ENCODE results near the gene DBT. TPM values are rescaled to one million over a fixed set of nuclear protein-coding genes. Genes with fewer than 3 reads are reported as not detected.
"Not testable (repeated sequence)": the region's sequence is repeated elsewhere in the genome, so short reads cannot be mapped to it uniquely, and the experiment has no call there.

Gene DBT
- total and polyA plus RNA-seq, 7 experiments from 2014 or later, result 6.4 to 18.4 (median 9.6) TPM

GRCh38 chr1:100261686-100262085, 12.1 kb upstream of the DBT start:
- Mint-ChIP-seq H3K27ac (no peak overlapping the region), H3K9me3 (peaks cover 0 to 19% (median 4%) of the 10 kb centered on the region in 11 donors), H3K4me3 (no peak overlapping the region), H3K27me3 (peaks cover 0 to 13% (median 0%) of the 10 kb centered on the region in 5 donors), H3K4me1 (peaks cover 4 to 19% (median 16%) of the 10 kb centered on the region in 7 donors), H3K36me3 (peaks cover 12 to 33% (median 23%) of the 10 kb centered on the region in 5 donors)
- Histone ChIP-seq H3K27me3 (ENCODE audit: control insufficient read depth in 2 of 2, insufficient read depth in 2 of 2, low read length in 2 of 2) (no peaks in the 10 kb centered on the region), H3K27ac (ENCODE audit: low read depth, low read length) (no peak overlapping the region), H3K9me3 (ENCODE audit: control insufficient read depth in 2 of 3, low read length in 3 of 3) (no peaks in the 10 kb centered on the region), H3K4me1 (ENCODE audit: control insufficient read depth in 2 of 2, insufficient read depth in 2 of 2, low read length in 2 of 2) (peaks cover 6% of the 10 kb centered on the region in 2 donors), H3K36me3 (ENCODE audit: control insufficient read depth in 2 of 3, insufficient read depth in 3 of 3, low read length in 3 of 3) (peaks cover 0 to 5% (median 0%) of the 10 kb centered on the region in 3 experiments), H3K4me3 (ENCODE audit: low read length) (no peak overlapping the region)
- ATAC-seq (no peak), DNase-seq (no peak)
- POLR2A ChIA-PET, result no interaction called here
- intact Hi-C loops (cut with micrococcal nuclease), result no loop called here
- CTCF ChIA-PET, result no interaction called here

- POLR2A ChIA-PET; ATAC-seq; H3K9me3 ChIP-seq (ENCODE audit: control insufficient read depth in 2 of 3, low read length in 3 of 3); H3K4me3 ChIP-seq (ENCODE audit: low read length); H3K4me3 Mint-ChIP-seq; H3K27me3 ChIP-seq (ENCODE audit: control insufficient read depth in 2 of 2, insufficient read depth in 2 of 2, low read length in 2 of 2); CTCF ChIA-PET; DNase-seq; H3K4me1 Mint-ChIP-seq; H3K4me1 ChIP-seq (ENCODE audit: control insufficient read depth in 2 of 2, insufficient read depth in 2 of 2, low read length in 2 of 2); H3K36me3 ChIP-seq (ENCODE audit: control insufficient read depth in 2 of 3, insufficient read depth in 3 of 3, low read length in 3 of 3); intact Hi-C loops (cut with micrococcal nuclease); H3K27ac Mint-ChIP-seq; H3K27ac ChIP-seq (ENCODE audit: low read depth, low read length): not testable (repeated sequence)
- peaks cover 0 to 25% (median 0%) of the 10 kb centered on the region in 5 donors for H3K27me3 Mint-ChIP-seq
- peaks cover 0 to 18% (median 4%) of the 10 kb centered on the region in 11 donors for H3K9me3 Mint-ChIP-seq
- H3K36me3 Mint-ChIP-seq, result peaks cover 3 to 14% (median 8%) of the 10 kb centered on the region in 5 donors
Observed at GRCh38 chr1:100258427-100258826, 8.8 kb upstream of the DBT start.

GRCh38 chr1:100256273-100256672, 6.6 kb upstream of the DBT start:
- H3K9me3 Mint-ChIP-seq; H3K4me3 ChIP-seq (ENCODE audit: low read length); DNase-seq; H3K4me1 Mint-ChIP-seq; H3K4me3 Mint-ChIP-seq; H3K27me3 ChIP-seq (ENCODE audit: control insufficient read depth in 2 of 2, insufficient read depth in 2 of 2, low read length in 2 of 2); H3K36me3 Mint-ChIP-seq; H3K27ac ChIP-seq (ENCODE audit: low read depth, low read length); H3K27ac Mint-ChIP-seq; H3K4me1 ChIP-seq (ENCODE audit: control insufficient read depth in 2 of 2, insufficient read depth in 2 of 2, low read length in 2 of 2); H3K9me3 ChIP-seq (ENCODE audit: control insufficient read depth in 2 of 3, low read length in 3 of 3); POLR2A ChIA-PET; ATAC-seq; intact Hi-C loops (cut with micrococcal nuclease); H3K36me3 ChIP-seq (ENCODE audit: control insufficient read depth in 2 of 3, insufficient read depth in 3 of 3, low read length in 3 of 3): not testable (repeated sequence)
- CTCF ChIA-PET, result interaction anchor here (1.0 kb wide), 1 partner anchor 221 kb away, joined by 3 read pairs; no protein-coding TSS in a partner anchor
- peaks cover 0 to 27% (median 0%) of the 10 kb centered on the region in 5 donors for H3K27me3 Mint-ChIP-seq

GRCh38 chr1:100253552-100253951, 3.9 kb upstream of the DBT start:
- no peaks in the 10 kb centered on the region for H3K36me3 ChIP-seq (ENCODE audit: control insufficient read depth in 2 of 3, insufficient read depth in 3 of 3, low read length in 3 of 3)
- ATAC-seq, result no peak
- peaks cover 0 to 23% (median 0%) of the 10 kb centered on the region in 5 donors for H3K27me3 Mint-ChIP-seq
- H3K27me3 ChIP-seq (ENCODE audit: control insufficient read depth in 2 of 2, insufficient read depth in 2 of 2, low read length in 2 of 2), result no peaks in the 10 kb centered on the region
- ChIA-PET CTCF (no interaction called here), POLR2A (no interaction called here)
- H3K9me3 Mint-ChIP-seq, result peaks cover 0 to 3% (median 0%) of the 10 kb centered on the region in 11 donors
- peaks cover 7 to 15% of the 10 kb centered on the region in 2 donors for H3K4me1 ChIP-seq (ENCODE audit: control insufficient read depth in 2 of 2, insufficient read depth in 2 of 2, low read length in 2 of 2)
- H3K27ac Mint-ChIP-seq, result no peak overlapping the region
- no peaks in the 10 kb centered on the region for H3K9me3 ChIP-seq (ENCODE audit: control insufficient read depth in 2 of 3, low read length in 3 of 3)
- no peak overlapping the region for H3K4me3 Mint-ChIP-seq
- H3K27ac ChIP-seq (ENCODE audit: low read depth, low read length), result no peak overlapping the region
- no peak for DNase-seq
- intact Hi-C loops (cut with micrococcal nuclease), result no loop called here
- peaks cover 0 to 4% (median 0%) of the 10 kb centered on the region in 5 donors for H3K36me3 Mint-ChIP-seq
- H3K4me1 Mint-ChIP-seq, result peaks cover 0 to 5% (median 0%) of the 10 kb centered on the region in 7 donors
- no peak overlapping the region for H3K4me3 ChIP-seq (ENCODE audit: low read length)

- Mint-ChIP-seq H3K4me1 (peaks cover 0 to 5% (median 0%) of the 10 kb centered on the region in 7 donors), H3K9me3 (peaks cover 0 to 2% (median 0%) of the 10 kb centered on the region in 11 donors), H3K27ac (no peak overlapping the region), H3K36me3 (no peaks in the 10 kb centered on the region), H3K4me3 (no peak overlapping the region), H3K27me3 (peaks cover 0 to 21% (median 0%) of the 10 kb centered on the region in 5 donors)
- ChIA-PET CTCF (no interaction called here), POLR2A (no interaction called here)
- H3K4me3 ChIP-seq (ENCODE audit: low read length), result no peak overlapping the region
- intact Hi-C loops (cut with micrococcal nuclease), result no loop called here
- DNase-seq (no peak), ATAC-seq (no peak)
- no peaks in the 10 kb centered on the region for H3K36me3 ChIP-seq (ENCODE audit: control insufficient read depth in 2 of 3, insufficient read depth in 3 of 3, low read length in 3 of 3)
- H3K4me1 ChIP-seq (ENCODE audit: control insufficient read depth in 2 of 2, insufficient read depth in 2 of 2, low read length in 2 of 2), result peaks cover 7 to 19% of the 10 kb centered on the region in 2 donors
- no peaks in the 10 kb centered on the region for H3K9me3 ChIP-seq (ENCODE audit: control insufficient read depth in 2 of 3, low read length in 3 of 3)
- H3K27ac ChIP-seq (ENCODE audit: low read depth, low read length), result no peak overlapping the region
- no peaks in the 10 kb centered on the region for H3K27me3 ChIP-seq (ENCODE audit: control insufficient read depth in 2 of 2, insufficient read depth in 2 of 2, low read length in 2 of 2)
Observed at GRCh38 chr1:100252901-100253300, 3.3 kb upstream of the DBT start.

GRCh38 chr1:100250807-100251206, 1.2 kb upstream of the DBT start:
- Histone ChIP-seq H3K4me3 (ENCODE audit: low read length) (no peak overlapping the region), H3K27me3 (ENCODE audit: control insufficient read depth in 2 of 2, insufficient read depth in 2 of 2, low read length in 2 of 2) (no peaks in the 10 kb centered on the region), H3K9me3 (ENCODE audit: control insufficient read depth in 2 of 3, low read length in 3 of 3) (no peaks in the 10 kb centered on the region), H3K36me3 (ENCODE audit: control insufficient read depth in 2 of 3, insufficient read depth in 3 of 3, low read length in 3 of 3) (no peaks in the 10 kb centered on the region), H3K27ac (ENCODE audit: low read depth, low read length) (no peak overlapping the region), H3K4me1 (ENCODE audit: control insufficient read depth in 2 of 2, insufficient read depth in 2 of 2, low read length in 2 of 2) (peaks cover 7 to 23% of the 10 kb centered on the region in 2 donors)
- CTCF ChIA-PET, result interaction anchor here (1.9 kb wide), 1 partner anchor 208 kb away, joined by 7 read pairs; no protein-coding TSS in a partner anchor
- POLR2A ChIA-PET, result interaction anchor here (0.6 to 4.0 kb wide), 4 partner anchors 8 to 141 kb away, joined by 3 to 31 read pairs (median 3); partner anchors contain the start of gene RTCA
- DNase-seq (no peak), ATAC-seq (no peak)
- H3K4me3 Mint-ChIP-seq, result peak overlapping the region in 1 of 10 donors; percentile 30
- no peak overlapping the region for H3K27ac Mint-ChIP-seq
- H3K27me3 Mint-ChIP-seq, result peaks cover 0 to 14% (median 0%) of the 10 kb centered on the region in 5 donors
- intact Hi-C loops (cut with micrococcal nuclease), result no loop called here
- peaks cover 0 to 2% (median 0%) of the 10 kb centered on the region in 11 donors for H3K9me3 Mint-ChIP-seq
- peaks cover 7 to 16% (median 12%) of the 10 kb centered on the region in 7 donors for H3K4me1 Mint-ChIP-seq
- H3K36me3 Mint-ChIP-seq, result peaks cover 0 to 7% (median 0%) of the 10 kb centered on the region in 5 donors

- intact Hi-C loops (cut with micrococcal nuclease), result no loop called here
- DNase-seq (no peak), ATAC-seq (no peak)
- CTCF ChIA-PET, result interaction anchor here (1.0 to 1.9 kb wide), 3 partner anchors 203 to 208 kb away, joined by 3 to 7 read pairs (median 3); no protein-coding TSS in a partner anchor
- peaks cover 0 to 7% (median 0%) of the 10 kb centered on the region in 5 donors for H3K36me3 Mint-ChIP-seq
- Histone ChIP-seq H3K27ac (ENCODE audit: low read depth, low read length) (peak overlapping the region; percentile 79), H3K4me1 (ENCODE audit: control insufficient read depth in 2 of 2, insufficient read depth in 2 of 2, low read length in 2 of 2) (peaks cover 7 to 23% of the 10 kb centered on the region in 2 donors), H3K36me3 (ENCODE audit: control insufficient read depth in 2 of 3, insufficient read depth in 3 of 3, low read length in 3 of 3) (no peaks in the 10 kb centered on the region), H3K4me3 (ENCODE audit: low read length) (peak overlapping the region; percentile 82), H3K9me3 (ENCODE audit: control insufficient read depth in 2 of 3, low read length in 3 of 3) (no peaks in the 10 kb centered on the region), H3K27me3 (ENCODE audit: control insufficient read depth in 2 of 2, insufficient read depth in 2 of 2, low read length in 2 of 2) (no peaks in the 10 kb centered on the region)
- H3K9me3 Mint-ChIP-seq, result peaks cover 0 to 2% (median 0%) of the 10 kb centered on the region in 11 donors
- peaks cover 7 to 21% (median 16%) of the 10 kb centered on the region in 7 donors for H3K4me1 Mint-ChIP-seq
- H3K27me3 Mint-ChIP-seq, result peaks cover 0 to 12% (median 0%) of the 10 kb centered on the region in 5 donors
- POLR2A ChIA-PET, result interaction anchor here (0.6 to 4.0 kb wide), 11 partner anchors 14 to 228 kb away, joined by 3 to 31 read pairs (median 3); partner anchors contain the start of genes CDC14A, RTCA and TRMT13
- peak overlapping the region in 2 of 9 donors; percentile 22 to 26 for H3K27ac Mint-ChIP-seq
- peak overlapping the region in 1 of 10 donors; percentile 30 for H3K4me3 Mint-ChIP-seq
Observed at GRCh38 chr1:100250264-100250663, 630 bp upstream of the DBT start.
